Fibroblast of mammary gland (primary cell): Measurements from ENCODE around the gene PKD1.

ENCODE experiments used
- DNase-seq: peaks from one replicate; pipeline ENCODE4 v3.0.0-alpha.2; 2010; ENCODE audit warnings: low read depth
- H3K4me3 ChIP-seq: 2 replicates; pipeline ENCODE4 v1.5.1; 2011; ENCODE audit warnings: low read depth, mild to moderate bottlenecking, low read length, moderate library complexity; ENCODE audit not compliant: control insufficient read depth
- CTCF ChIP-seq: conservative IDR thresholded peaks from 2 replicates; pipeline ENCODE4 v1.5.1; 2011; ENCODE audit warnings: low read depth, low read length, inconsistent platforms; ENCODE audit not compliant: control insufficient read depth, insufficient read depth

Gene PKD1

GRCh38 chr16:2096853-2097595 lies 38.7 kb downstream of the PKD1 start:
- no peak for TF ChIP-seq CTCF
- H3K4me3 ChIP-seq: no peak overlapping the region
- no peak for DNase-seq

- no peak for TF ChIP-seq CTCF
- no peak for DNase-seq
- no peak overlapping the region for H3K4me3 ChIP-seq
Observed at GRCh38 chr16:2095918-2096582, 39.6 kb downstream of the PKD1 start.

GRCh38 chr16:2095315-2095853 lies 40.3 kb downstream of the PKD1 start:
- DNase-seq: peak; percentile 59
- no peak for TF ChIP-seq CTCF

GRCh38 chr16:2093793-2094192 lies 41.9 kb downstream of the PKD1 start:
- DNase-seq: no peak
- no peak for TF ChIP-seq CTCF
- no peak overlapping the region for H3K4me3 ChIP-seq

More at GRCh38 chr16:2095315-2095853, 40.3 kb downstream of the PKD1 start:
- H3K4me3 ChIP-seq: no peak overlapping the region

- no peak for TF ChIP-seq CTCF
- no peak for DNase-seq
- H3K4me3 ChIP-seq: no peak overlapping the region
Observed at GRCh38 chr16:2092866-2093265, 42.8 kb downstream of the PKD1 start.

- no peak overlapping the region for H3K4me3 ChIP-seq
- no peak for DNase-seq
- TF ChIP-seq CTCF: no peak
Observed at GRCh38 chr16:2092256-2092620, 43.5 kb downstream of the PKD1 start.
